ENCODE data around the gene UBAC2. TPM values are rescaled to one million over a fixed set of nuclear protein-coding genes. Genes with fewer than 3 reads are reported as not detected.

The UBAC2 gene
- total and polyA plus RNA-seq, 2 of the 4 experiments (the other 2 are of a cell fraction), result 20.8 to 36.3 TPM

DNA sequence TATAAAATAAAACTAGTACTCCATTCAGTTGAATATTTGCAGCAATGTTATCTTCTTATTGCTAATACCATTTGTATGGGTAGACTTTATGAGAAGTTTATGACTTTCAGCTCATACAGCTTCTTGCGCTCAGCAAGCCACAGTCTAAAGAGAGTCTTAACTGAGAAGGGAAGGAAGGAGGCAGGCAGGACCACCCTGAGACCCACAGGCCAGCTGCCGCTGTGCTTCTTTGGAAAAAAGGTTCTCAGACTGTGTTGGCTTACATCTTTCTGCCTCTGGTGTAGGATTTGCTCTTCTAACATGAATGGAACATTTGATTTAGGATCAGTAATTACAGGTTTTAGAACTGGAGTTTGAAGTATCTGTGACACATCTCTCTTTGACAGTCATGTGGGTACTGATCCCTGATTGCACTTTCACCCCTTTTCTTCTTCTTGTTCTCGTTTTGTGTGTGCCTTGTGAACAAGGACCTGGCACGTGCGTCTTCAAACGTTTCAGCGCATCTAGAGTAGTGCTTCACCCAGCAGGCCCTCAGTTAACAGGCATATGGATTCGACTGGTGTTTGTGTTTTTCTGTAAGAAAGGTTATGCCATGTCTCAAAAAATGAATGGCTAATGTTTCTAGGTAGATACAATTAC is 64.6 kb downstream of the UBAC2 start:
- in situ Hi-C loops (cut with MboI; ENCODE audit: low sequenced_read_pairs), result no loop called here
- no CpG with 5 or more reads among the region's 8 CpGs for WGBS, 2 experiments (ENCODE audit: extremely low coverage in 2 of 2, insufficient read length in 1 of 2)
- BruUV-seq (replicated peaks), result no TSS peak
- Histone ChIP-seq H3K27me3 (ENCODE audit: control insufficient read depth, insufficient read depth, low read length) (no peaks in the 10 kb centered on the region), H4K5ac (ENCODE audit: low read depth, low read length) (no peak overlapping the region), H3K9me1 (ENCODE audit: insufficient read depth, low read length) (no peaks in the 10 kb centered on the region), H4K8ac (ENCODE audit: low read depth in 2 of 2, low read length in 2 of 2) (no peak overlapping the region), H3K36me3 (ENCODE audit: control insufficient read depth, insufficient read depth, low read length) (peaks cover 5% of the 10 kb centered on the region), H2BK15ac (ENCODE audit: low read depth, low read length) (no peak overlapping the region), H3K4me1 (ENCODE audit: control insufficient read depth, insufficient read depth, low read length) (no peaks in the 10 kb centered on the region), H3K79me1 (ENCODE audit: low read depth in 1 of 2, low read length in 2 of 2) (peaks cover 0 to under 1% of the 10 kb centered on the region in 2 experiments; a peak in 2 of 4 replicates), H2BK20ac (ENCODE audit: low read depth, low read length) (no peak overlapping the region), H2AFZ (replicated peaks; ENCODE audit: low read length, poor library complexity) (no peak overlapping the region), H2AK5ac (ENCODE audit: low read depth, low read length) (no peak overlapping the region), H3K4me3 (ENCODE audit: insufficient read depth, low read depth, low read length) (no peak overlapping the region), H2BK120ac (ENCODE audit: low read depth, low read length) (no peak overlapping the region), H3K9me3 (ENCODE audit: control insufficient read depth, insufficient read depth, low read length) (no peaks in the 10 kb centered on the region), H2AK9ac (replicated peaks; ENCODE audit: low read depth, low read length, poor library complexity) (no peak overlapping the region), H4K20me1 (ENCODE audit: insufficient read depth, low read length) (peaks cover 5% of the 10 kb centered on the region; the same call in 1 of the 2 replicates), H3K18ac (ENCODE audit: low read depth, low read length) (no peak overlapping the region), H3K27ac (ENCODE audit: insufficient read depth, low read length) (no peak overlapping the region), H2BK5ac (ENCODE audit: low read depth, low read length, poor library complexity, severe bottlenecking) (no peak overlapping the region), H3K23ac (ENCODE audit: low read depth, low read length) (no peak overlapping the region), H3K56ac (ENCODE audit: extremely low read depth, insufficient read depth, low read length) (no peak overlapping the region), H3K4ac (ENCODE audit: low read depth, low read length) (no peak overlapping the region), H4K91ac (ENCODE audit: insufficient read depth, low read depth, low read length) (no peak overlapping the region), H3K4me2 (ENCODE audit: low read depth, low read length) (no peak overlapping the region), H3K9ac (ENCODE audit: low read depth, low read length) (no peak overlapping the region), H3K14ac (replicated peaks; ENCODE audit: low read depth, low read length) (no peak overlapping the region)
- no peak for DNase-seq
- dilution Hi-C loops (cut with HindIII; ENCODE audit: low sequenced_read_pairs, unreplicated experiment), result no loop called here
- no peak for TF ChIP-seq SMC3 (IDR thresholded peaks at IDR 0.05; ENCODE audit: low read depth, low read length)
- TF ChIP-seq CHD1 (IDR thresholded peaks at IDR 0.05; ENCODE audit: low read depth, low read length), result no peak
- no peak for TF ChIP-seq MXI1 (IDR thresholded peaks at IDR 0.05; ENCODE audit: borderline replicate concordance, low read depth, low read length)
- ATAC-seq (ENCODE audit: low read depth), result no peak
- CTCF ChIA-PET, result interaction anchor here (1.0 to 2.3 kb wide), 6 partner anchors 9 to 171 kb away, joined by 4 to 14 read pairs (median 4); no protein-coding TSS in a partner anchor
- POLR2A ChIA-PET (ENCODE audit: unreplicated experiment), result no interaction called here
- intact Hi-C loops (cut with micrococcal nuclease), result loop anchor here (10.0 kb wide), 2 partner anchors 180 to 420 kb away; no protein-coding TSS in a partner anchor

Data from IMR-90 (cell line).